ENCODE data around the gene RAD54L.
A peak's percentile ranks its signal among the peaks of the same experiment; 100 is the strongest.
"Not testable (repeated sequence)": the region's sequence is repeated elsewhere in the genome, so short reads cannot be mapped to it uniquely, and the experiment has no call there.

The RAD54L gene

GRCh38 chr1:46242918-46243317 lies 4.6 kb upstream of the RAD54L start:
- DNase-seq: no peak

GRCh38 chr1:46243831-46244230 lies 3.7 kb upstream of the RAD54L start:
- DNase-seq: not testable (repeated sequence)

DNA sequence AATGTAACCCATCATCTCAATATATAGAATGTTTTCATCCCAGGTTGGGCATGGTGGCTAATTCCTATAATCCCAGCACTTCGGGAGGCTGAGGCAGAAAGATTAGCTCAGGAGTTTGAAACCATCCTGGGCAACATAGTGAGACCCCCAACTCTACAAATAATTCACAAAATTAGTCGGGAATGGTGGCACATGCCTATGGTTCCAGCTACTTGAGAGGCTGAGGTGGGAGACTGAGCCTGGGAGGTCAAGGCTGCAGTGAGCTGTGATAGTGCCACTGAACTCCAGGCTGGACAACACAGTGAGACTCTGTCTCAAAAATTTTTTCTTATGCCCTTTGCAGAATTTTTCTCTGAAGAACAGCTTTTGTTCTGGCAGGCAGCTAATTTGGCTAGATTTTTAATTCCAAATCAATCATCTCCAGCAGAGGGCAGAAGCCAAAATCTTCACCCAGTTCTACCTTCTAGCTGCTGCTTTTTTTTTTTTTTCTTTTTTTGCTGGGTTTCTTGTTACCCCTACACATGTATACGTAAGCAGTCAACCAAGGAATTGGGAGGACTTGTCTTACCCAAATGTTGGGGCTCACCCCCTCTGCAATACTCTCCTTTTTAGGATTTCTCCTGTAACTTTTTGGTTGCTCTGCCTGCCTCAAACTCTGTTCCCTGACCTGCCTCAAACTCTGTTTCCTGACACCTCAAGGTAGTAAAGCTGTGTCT lies 2.7 kb upstream of the RAD54L start:
- peak; percentile 47 for DNase-seq

DNA sequence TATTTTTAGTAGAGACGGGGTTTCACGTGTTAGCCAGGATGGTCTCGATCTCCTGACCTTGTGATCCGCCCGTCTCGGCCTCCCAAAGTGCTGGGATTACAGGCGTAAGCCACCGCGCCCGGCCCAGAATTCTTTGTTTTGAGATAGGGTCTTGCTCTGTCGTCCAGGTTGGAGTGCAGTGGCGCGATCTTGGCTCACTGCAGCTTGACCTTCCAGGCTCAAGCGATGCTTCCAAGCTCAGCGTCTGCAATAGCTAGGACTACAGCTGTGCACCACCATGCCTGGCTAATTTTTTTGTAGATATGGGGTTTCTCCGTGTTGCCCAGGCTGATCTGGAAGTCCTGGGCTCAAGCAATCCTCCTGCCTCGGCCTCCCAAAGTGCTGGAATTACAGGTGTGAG lies 1.4 kb upstream of the RAD54L start:
- DNase-seq: not testable (repeated sequence)

DNA sequence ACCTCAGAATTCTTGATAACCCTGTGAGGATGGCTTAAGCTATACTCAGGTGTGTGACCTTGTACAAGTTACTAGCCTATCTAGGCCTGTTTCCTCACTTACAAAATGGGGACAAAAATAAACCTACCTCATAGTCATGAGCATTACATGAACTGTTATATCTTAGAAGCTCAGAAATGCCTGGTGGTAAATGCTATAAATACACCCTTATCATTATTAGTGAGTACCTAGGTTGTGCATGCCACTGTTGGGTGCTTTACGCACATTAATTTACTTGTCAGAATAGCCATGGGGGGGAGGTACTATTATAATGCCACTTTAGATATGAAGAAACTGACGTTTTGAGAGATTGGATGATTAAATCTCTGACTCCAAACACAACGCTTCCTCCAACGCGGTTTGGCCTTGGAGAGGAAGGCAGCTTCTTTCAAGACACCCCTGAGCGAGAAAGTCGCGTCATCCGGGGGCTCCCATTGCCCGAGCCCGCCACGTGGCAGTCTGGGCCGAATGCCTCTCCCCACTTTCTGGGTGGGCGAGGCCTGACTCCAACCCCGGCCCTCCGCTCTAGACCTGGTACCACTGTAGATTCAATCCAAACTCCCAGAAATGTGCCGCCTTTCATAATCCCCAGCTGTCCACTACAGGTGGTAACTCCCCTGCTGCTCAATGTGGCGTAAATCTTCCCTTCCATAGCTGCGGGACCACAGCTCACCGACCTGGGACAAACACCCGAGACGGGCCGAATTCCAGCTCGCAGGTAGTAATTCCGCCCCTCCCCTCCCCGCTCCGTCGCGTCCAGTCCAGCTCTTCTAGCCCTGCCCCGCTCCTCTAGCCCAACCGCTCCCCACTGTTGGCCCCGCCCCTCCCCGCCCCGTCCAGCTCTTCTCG lies 771 bp upstream of the RAD54L start:
- peak; percentile 52 for DNase-seq

GRCh38 chr1:46248122-46248920 lies 758 bp downstream of the RAD54L start:
- DNase-seq: peak; percentile 14

GRCh38 chr1:46254668-46255067 lies 7.1 kb downstream of the RAD54L start:
- no peak for DNase-seq

DNA sequence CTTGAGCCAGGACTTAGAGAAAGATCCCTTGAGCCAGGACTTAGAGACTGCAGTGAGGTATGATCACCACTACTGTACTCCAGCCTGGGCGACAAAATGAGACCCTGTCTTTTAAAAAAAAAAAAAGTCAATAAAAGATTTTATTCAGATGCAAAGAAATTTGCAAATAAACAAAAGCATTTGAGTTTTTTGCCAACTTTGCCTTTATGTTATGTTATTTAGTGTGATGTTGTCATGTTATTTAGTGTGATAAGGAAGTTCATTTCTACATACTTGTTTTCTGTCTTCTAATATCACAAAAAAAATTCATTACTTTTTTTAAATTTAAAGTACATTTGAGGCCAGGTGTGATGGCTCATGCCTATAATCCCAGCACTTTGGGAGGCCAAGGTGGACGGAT lies 9.0 kb downstream of the RAD54L start:
- DNase-seq: no peak

DNA sequence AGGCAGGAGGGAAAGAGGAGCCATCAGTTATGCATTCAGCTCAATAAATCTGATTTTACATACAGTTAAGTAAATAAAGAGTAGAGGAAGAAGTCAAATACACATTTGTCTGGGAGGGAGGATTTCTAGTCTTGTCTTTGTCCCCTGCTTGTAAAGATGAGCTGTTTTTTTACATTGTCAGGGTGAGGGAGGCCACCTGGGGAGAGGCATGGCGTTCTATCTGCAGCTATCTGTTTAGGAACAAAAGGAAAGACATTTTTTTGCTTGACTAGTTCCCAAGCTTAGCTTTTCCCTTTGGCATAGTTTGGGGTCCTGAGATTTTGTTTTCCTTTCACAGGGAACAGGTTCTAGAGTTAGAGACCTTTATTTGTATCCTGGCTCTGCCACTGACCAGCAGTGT lies 14.9 kb downstream of the RAD54L start:
- DNase-seq: no peak

DNA sequence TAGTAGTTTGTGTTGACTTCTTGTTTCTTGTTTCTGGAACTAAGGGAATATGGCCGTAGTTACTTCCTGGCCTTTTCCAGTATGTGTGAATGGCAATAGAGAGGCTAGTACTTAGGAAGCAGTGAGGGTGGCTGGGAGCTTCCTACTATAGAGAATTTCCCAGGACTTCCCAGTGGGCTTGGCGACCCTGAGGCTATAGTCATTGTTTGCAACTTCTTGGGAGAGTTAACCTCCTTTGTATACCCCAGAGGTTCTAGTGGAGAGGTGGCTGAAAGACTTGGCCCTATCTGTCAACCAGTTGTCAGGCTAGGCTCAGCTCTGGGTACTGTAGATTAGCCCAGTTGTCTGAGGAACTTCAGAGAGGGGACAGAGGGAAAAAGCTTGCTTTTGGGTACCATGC lies 15.6 kb downstream of the RAD54L start:
- DNase-seq: no peak

DNA sequence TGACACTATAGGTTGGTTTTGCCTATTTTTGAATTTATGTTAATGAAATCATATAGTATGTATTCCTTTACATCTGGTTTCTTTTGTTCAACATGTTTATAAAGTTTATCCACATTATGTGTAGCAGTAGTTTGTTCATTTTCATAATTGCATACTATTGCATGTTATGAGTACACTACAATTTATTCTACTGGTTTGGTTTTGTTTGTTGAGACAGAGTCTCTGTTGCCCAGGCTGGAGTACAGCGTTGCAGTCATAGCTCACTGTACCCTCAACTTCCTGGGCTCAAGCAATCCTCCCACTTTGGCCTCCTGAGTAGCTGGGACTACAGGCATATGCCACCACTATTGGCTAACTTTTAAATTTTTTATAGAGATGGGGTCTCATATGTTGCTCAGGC lies 21.0 kb downstream of the RAD54L start:
- no peak for DNase-seq

- no peak for DNase-seq
Observed at GRCh38 chr1:46274225-46275029, 26.9 kb downstream of the RAD54L start.

DNA sequence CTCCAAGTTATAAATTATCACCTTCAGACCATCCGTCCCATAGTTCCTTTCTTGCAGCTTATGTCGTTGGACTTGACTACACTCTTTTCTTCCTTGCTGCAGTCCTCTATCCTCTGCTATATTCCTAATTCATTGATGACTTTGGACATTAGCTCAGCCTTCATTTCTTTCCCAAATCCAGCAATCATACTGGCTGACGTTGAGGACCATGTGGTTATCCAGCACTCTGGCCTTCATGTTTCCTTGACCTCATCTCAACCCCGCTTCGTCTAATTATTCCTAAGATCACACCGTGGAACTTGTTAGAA lies 27.4 kb downstream of the RAD54L start:
- no peak for DNase-seq

- DNase-seq: no peak
Observed at GRCh38 chr1:46277658-46278373, 30.3 kb downstream of the RAD54L start.

DNA sequence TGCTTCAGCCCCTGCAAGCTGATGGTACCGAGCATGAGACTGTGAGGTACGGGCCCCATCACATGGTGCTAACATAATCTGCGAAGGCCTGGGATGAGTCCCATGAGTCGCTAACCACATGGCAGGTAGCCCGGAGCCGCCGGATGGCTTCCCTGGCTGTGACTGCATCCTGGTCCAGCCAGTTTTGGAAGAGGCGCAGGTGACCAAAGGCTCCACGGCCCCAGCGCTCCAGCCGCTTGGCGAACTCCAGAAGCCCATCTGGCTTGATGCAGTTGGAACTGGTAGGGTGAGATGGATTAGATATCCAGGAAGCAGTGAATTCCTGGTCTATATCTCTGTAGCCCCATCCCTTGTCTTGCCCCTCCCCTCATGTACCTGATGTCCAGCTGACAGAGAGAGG lies 31.2 kb downstream of the RAD54L start:
- DNase-seq: no peak

DNA sequence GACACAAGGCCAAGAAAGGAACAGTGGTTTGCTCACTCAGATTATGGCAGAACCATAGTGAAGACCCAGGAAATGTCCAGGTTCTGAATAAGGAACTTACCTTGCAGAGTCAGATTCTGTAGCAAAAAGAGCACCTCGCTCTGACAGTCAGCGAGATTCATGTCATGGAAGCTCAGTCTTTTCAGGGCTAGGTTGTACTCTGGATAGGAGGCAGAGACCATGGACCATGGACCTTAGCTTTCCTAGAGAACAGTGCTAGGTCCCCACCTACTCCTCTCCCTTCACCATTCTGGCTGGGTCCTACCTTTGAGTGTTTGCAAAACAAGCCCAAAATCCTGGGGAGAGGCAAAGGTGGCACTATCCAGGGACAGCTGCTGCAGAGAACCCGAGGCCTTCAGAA lies 32.5 kb downstream of the RAD54L start:
- DNase-seq: no peak

DNA sequence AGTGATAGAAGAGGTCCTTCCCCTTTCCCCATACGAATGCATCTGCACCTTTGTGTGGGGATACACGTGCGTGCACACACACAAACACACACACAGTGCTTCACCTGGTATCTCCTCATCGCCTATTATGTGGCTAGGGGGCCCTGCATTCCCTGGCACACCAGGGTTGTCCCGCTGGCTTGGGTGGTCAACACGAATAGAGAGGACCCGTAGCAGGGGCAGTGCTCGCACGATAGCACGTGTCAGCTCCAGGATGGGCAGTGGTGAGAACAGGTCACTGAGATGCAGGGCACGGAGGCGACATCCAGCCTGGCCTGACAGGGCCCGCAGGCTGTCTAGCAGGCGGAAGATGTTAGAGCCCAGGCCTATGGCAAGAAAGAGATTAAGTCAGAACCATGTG lies 33.5 kb downstream of the RAD54L start:
- DNase-seq: no peak

- DNase-seq: no peak
Observed at GRCh38 chr1:46284058-46284457, 36.5 kb downstream of the RAD54L start.

DNA sequence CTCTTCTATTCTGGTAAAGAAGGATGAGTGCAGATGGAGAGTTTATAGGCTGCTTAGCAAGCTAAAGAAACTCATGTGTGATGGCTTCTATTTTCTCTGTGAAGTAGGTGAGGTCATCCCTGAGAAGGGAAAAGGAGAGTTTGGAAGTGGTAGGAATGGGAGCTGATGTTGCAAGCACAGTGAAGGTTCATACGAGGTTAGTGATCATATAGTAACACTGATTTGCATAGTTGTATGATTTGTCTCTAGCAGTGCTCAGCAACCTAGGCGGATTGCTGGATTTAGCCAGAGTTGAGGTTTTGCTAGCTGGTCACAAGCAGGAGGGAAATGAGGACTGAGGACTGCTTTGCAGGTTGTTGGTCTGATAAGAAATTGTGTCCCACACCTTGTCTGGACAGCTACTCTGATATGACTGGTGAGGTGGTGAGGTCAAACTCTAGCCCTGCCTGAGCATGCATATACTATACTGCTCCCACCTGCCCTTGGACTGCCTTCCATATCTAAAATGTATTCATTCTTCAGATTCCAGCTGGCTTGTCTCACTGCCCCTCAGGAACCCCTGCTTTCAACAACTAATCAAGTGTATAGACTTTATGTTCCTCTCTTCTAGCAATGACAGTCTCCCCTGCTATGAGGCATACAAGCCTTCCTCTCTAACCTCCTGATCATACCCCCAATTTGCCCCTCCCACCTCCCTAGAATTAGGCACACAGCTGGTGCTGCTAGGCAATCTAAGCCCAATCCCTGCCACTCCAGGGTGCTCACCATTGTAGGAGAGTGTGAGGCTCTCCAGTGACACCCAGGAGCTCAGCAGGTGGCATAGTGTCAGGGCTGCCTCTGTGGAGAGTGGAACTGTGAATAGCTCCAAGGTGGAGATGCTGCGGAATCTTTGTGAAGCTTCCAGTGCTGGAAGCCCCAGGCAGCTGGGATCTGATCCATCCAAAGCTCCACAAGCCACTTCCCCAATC lies 37.3 kb downstream of the RAD54L start:
- DNase-seq: no peak

DNA sequence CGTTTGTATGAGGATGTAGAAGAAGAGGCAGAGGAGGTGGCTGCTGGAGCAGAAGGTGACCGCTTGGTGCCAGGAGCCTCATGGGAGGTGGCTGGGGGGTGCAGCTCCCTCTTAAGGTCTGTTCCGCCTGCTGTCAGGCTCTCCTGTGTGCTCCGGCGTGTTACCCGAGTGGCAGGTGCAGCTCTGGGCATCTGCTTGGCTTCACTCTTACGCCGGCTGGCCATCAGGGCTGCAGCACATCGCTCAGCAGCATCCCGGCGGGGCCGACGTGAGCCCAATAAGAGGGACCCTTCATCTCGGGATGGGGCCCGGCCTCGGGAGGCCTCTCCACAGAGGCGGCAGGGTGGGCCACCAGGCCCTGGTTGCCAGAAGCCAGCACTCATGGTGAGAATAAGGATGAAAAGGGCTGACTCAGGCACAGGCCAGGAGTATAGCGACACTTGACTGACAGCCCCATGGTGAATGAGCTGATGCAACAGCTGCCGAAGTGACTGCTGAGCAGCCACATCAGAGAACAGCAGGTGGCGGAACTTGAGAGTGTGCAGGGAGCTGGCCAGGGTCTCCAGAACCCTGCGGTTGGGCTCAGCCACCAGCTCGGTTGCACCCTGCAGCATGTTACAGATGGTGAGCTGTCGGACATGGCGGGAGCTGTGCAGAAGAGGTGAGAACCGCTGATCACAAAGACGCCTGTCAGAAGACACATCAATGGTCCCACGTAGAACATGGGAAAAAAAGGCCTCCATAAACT lies 38.3 kb downstream of the RAD54L start:
- DNase-seq: peak; percentile 11
